ENCODE results near the gene MAD1L1.

The MAD1L1 gene

DNA sequence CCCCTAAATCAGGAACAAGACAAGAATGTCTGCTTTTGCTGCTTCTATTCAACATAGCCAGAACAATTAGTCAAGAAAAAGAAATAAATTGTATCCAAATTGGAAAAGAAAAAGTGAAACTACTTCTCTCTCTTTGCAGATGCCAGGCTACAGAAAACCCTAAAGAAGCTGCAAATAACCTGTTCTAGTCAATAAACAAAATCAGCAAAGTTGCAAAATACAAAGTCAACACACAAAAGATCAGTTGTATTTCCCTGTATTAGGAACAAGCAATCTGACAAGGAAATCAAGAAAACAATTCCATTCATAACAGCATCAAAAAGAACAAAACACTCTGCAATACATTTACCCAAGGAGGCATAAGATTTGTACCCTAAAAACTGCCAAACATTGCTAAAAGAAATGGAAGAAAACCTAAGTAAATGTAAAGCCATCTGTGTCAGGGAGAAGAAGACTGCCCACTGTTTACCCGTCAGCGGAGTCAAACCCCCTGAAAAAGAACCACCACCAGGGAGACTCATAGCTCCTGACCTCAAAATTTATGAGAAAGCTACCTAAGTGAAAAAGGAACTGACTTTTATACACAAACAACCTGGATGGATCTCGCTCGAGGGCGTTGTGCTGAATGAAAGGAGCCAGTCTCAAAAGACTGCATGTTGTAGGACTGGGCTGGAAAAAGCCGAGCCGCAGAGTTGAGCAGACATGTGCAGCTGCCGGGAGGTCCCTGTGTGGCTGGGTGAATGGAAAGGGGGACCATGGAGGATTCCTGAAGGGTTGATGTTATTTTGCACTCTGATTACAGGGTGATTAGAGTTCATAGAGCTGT, 263.1 kb downstream of the MAD1L1 start:
- no peak for DNase-seq (ENCODE audit: low spot score)

DNA sequence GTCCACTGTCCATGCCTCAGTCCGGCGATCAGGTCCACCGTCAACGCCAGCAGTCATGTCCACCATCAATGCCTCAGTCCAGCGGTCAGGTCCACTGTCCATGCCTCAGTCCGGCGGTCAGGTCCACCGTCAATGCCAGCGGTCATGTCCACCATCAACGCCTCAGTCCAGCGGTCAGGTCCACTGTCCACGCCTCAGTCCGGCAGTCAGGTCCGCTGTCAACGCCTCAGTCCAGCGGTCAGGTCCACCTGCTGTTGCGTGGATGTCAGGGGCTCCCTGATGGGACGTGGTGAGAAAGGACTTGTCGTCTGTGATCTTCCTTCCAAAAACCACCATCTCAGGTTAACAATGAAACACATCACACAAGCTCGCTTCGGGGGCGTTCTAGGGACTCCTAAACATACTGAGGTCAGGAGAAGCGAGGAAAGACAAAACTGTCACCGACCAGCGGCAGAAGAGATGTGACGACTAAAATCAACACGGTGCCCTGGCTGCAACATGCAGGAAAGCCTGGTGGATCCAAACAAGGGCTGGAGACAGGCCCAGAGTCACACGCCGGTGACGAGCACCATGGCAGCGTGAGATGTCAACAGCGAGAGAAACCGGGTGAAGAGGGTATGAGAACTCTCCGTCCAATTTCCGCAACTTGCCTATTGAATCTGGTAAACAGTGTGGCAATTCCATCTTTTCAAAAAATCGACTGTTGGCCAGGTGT, 264.2 kb downstream of the MAD1L1 start:
- no peak for DNase-seq (ENCODE audit: low spot score)

DNA sequence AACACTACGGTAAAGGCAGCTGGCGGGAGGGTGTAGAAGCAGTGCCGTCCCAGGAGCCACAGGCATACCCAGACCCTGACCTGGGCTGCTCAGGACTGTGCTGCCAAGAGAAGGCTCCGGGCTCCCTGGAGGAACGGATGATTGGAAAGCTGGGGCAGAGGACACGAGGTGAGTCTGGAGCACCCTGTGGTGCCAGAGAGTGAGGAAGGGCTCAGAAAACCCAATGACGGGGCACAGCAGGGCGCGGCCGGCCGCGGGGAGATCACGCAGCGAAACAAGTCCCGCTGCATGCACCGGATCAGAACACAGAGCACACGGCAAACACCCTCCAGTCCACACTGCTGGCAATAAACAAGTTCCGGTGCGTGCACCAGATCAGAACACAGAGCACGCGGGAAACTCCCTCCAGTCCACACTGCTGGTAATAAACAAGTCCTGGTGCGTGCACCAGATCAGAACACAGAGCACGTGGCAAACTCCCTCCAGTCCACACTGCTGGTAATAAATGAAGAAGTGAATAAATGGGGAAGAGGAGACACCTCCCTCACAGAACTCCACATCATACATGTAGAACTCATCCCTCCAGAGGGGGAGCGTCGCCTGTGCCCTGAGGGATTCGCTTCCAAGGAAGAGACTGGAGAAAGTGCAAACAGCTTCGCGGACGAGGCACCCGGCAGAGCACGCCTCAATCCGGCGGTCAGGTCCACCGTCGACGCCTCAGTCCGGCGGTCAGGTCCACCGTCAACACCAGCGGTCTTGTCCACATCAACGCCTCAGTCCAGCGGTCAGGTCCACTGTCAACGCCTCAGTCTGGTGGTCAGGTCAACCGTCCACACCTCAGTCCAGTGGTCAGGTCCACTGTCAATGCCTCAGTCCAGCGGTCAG, 265.0 kb downstream of the MAD1L1 start:
- no peak for DNase-seq (ENCODE audit: low spot score)

DNA sequence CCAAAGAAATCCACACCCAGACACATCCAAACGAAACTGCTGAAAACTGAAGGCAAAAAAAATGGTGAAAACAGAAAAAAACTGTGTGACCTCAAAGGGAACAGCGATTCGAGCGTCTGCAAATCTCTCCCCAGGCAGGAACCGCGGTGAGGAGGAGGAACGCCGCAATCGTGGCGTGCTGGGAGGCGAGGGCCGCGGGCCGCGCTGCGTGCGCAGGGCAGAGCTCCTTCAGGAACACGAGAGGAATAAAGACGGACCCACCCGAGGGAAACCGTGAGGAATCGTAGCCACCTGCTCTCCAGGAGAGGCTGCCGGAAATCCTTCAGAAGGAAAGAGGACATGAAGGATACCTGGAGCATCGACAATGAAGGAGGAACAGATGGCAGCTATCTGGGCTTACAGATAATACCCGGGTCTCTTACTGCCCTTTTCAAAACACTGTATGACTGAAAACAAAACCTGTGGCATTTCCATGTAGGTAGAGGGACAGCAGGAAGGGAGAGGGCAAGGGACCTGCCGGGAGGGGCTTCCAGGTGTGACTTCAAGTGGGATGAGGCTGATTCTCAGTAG, 266.0 kb downstream of the MAD1L1 start:
- DNase-seq (ENCODE audit: low spot score) = no peak

DNA sequence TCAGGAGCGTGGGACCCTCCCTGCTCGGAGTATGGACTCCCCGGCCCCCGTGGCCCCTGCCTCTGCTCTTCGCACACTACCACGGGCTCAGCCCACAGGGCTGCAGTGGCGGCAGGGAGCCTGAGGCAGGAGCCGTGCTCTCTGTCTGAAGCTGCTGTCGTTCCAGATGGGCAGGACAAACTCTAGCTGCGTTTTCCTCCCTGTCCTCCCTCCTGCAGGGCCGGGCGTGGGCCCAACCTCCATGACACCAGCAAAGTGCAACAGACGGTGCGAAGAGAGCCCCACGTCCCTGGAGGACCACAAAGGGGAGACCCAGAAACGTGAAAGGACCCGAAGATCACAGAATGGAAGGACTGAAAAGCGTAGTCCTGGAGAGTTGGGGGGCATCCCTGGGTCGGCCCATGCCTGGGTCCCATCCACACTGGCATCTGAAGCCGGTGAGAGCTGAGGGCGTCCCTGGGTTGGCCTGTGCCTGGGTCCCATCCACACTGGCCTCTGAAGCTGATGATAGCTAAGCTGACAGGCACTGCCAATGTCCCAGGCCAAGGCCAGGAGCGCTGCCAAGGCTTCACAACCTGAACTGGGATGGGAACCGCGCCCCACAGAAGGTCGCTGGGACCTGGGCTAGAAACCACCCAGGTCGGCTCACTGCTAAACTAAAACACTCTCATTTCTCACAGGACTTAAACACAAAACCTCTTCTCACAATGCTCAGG, 267.0 kb downstream of the MAD1L1 start:
- no peak for DNase-seq (ENCODE audit: low spot score)

DNA sequence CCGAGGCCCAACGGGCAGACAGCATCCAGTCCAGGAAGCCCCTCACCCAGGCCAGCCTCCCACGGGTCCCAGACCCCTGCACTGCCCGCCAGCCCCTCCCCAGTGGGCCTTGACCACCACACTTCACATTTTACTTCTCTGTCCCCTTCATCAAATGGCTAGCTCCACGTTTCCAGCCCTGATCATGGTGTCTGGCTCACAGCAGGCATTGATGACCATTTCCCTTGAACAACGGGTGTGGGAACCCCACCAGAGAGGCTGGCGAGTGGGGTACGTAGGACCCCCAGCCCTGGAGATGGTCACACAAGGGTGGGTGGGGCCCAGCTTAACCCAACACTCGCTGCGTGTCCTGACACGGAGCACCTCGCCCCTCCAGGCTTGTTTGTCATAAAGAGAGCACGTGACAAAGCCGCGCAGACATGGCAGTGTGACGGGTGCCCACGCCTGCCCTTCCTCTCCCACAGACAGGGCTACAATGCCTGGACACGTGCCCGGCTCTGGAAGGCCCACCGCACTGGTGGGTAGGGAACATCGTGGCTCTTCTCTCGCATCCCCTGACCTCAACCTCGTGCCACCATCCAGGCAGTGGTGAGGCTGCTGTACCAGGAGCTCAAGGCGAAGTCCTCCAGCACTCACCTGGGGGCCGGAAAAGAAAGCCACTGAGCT, 267.7 kb downstream of the MAD1L1 start:
- DNase-seq (ENCODE audit: low spot score) = no peak

DNA sequence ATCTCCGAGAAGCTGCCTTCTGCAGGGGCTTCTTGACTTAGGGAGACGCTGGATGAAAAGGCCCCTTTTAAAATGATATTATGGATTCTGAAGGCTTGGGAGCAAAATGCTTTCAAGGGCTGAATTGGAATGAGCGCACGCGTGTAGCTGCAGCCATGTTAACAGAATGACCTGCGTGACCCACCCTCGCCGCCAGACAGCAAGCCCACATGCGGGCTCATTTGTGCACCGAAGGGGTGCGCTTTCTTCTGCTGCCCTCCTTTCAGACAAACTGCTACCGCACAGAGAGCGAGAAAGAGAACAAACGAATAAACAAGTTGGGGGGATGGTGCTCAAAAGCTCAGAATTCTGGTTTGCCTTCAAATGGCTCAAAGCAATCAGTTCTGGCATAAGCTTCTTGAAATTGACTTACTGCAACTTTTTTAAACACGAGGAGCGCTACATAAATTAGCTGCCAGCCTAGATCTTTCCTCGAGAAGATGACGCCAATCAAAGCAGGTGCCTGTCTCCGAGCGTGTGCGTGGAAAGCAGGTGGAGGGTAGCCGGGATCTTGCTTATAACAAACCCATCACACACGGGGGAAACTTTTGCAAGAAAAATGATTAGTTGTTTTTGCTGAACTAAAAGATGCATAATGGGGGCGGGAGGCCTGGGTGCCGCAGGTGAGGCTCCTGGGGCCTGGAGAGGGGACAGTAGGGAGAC, 268.4 kb downstream of the MAD1L1 start:
- DNase-seq (ENCODE audit: low spot score) = no peak

DNA sequence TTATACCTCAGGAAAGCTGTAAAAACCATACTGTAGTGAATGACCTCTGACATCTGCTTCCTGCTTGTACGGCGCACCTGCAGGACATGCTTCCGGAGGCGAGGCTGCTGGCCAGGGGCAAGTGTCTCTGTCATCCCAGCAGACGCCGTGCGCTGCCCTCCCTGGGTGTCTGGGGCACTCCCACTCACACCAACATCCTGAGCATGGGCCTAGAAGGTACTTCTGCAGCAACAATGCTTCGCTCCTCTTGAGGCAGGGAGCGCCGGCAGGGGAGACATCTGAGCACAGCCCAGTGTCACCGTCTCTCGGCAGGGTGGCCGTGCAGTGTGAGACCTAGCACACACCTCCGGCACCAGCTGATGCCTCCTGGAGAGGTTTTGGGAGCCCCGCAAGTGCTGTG, 269.2 kb downstream of the MAD1L1 start:
- DNase-seq (ENCODE audit: low spot score) = no peak

DNA sequence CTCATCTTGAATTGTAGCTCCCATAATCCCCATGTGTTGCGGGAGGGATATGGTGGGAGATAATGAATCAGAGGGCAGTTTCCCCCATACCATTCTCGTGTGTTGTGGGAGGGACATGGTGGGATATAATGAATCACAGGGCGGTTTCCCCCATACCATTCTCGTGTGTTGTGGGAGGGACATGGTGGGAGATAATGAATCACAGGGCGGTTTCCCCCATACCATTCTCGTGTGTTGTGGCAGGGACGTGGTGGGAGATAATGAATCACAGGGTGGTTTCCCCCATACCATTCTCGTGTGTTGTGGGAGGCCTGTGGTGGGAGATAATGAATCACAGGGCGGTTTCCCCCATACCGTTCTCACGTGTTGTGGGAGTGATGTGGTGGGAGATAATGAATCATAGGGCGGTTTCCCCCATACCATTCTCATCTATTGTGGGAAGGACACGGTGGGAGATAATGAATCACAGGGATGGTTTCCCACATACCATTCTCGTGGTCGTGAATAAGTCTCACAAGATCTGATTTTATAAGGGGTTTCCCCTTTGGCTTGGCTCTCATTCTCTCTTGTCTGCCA, 271.0 kb downstream of the MAD1L1 start:
- peak; percentile 94 for DNase-seq (ENCODE audit: low spot score)

DNA sequence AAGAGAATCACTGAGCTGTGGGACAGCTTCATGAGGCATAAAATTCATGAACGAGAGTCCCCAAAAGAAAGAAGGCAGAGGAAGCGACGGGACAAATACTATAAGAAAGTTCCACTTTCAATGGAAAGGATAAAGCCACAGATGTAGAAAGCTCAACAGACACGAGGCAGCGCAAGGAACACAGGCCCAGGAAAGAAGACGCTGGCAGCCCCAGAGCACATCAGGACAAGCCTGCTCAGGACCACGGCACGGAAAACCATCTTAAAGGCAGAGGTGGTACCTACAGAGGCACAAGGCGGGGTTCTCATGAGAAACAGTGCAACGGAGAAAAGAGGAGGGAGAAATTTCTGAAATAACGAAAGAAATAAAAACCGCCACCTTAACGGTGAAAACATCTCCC, 273.4 kb downstream of the MAD1L1 start:
- no peak for DNase-seq (ENCODE audit: low spot score)

DNA sequence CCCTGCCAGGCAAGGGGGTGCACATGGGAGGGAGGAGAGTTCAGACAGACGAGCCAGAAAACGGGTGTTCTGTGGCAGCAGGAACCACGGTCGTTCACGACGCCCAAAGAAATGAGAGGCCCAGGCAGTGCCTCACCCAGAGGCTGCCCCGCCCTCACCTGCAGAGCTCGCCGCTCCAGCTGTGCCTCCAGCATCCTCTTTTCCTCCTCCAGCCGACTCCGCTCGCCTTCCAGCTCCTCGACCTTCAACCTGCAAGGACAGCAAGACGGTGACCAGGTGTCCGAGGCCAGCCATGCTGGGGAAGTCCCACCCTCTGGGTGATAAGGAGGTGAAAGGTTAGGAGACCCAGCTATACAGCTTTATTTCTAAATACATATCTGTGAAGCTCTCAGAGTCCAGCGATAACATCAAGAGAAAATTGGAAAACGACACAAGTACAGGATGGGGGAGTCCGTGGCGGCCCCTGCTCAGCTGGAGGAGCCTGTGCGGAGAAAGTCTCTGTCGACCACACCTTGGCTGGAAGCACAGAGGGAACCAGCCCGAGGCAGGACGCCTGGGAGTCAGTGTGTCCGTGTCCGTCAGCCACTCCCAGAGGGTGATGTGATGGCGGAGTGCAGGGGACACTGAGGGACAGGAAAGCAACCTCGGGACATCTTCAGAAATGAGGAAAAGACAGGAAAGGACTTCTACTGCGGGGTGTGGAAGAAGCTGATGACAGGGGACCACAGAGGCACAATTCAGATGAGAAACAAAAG, 275.1 kb downstream of the MAD1L1 start:
- no peak for DNase-seq (ENCODE audit: low spot score)

DNA sequence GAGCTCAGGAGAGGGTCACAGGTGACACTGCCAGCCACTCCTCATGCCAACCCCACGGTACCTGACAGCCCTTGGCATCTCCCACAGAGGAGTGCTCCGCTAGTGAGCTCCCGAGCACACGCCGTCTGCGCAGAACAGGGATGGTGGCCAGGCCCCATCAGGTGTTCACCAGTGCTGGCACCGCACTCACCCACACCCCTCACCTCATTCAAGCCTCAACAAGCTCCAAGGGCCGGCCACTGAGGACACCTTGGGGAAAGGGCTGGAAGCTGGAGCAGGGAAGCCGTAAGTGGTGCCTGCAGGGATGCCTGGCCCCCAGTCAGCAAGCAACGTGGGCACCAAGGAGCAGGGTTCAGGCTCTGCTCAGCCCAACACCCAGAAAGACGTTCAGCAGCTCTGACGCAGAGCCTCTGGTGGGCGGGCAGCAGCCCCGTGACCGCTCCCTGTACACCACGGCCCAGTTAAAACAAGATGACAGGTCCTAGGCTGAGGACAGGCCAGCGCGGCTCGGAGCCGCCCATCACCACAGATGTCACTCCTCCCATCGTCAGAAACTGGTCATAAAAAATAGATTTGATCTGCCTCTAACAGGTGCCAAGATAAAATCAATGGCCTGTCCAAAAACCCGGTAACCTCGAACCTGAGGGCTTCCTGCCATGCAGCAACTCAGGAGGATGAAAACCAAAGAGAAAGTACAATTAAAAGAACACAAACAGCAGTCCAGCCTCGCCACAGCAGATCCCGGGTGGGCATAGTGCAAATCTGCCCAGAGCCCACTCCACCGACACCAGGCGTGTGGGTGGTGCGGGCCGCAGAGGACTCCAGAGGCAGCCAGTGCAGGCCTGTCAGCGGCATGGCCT, 275.9 kb downstream of the MAD1L1 start:
- no peak for DNase-seq (ENCODE audit: low spot score)

DNA sequence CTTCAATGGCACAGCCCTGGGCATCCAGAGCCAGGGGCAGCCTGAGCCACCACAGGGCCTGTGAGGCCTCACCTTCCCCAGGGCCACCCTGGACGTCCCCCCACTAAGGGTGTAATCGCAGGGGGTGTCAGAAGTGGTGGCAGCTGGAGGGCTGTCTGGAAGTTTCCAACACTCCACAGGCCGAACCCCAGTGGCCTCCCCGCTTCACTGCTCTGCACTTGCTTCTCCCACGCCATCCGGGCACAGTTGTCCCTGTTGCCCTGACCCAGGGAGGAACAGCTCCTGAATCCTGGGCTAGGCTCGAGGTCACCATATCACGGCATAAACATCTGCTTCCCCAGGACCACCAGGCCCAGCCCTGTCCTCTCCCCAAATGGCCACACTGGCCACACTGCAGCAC, 276.6 kb downstream of the MAD1L1 start:
- no peak for DNase-seq (ENCODE audit: low spot score)

DNA sequence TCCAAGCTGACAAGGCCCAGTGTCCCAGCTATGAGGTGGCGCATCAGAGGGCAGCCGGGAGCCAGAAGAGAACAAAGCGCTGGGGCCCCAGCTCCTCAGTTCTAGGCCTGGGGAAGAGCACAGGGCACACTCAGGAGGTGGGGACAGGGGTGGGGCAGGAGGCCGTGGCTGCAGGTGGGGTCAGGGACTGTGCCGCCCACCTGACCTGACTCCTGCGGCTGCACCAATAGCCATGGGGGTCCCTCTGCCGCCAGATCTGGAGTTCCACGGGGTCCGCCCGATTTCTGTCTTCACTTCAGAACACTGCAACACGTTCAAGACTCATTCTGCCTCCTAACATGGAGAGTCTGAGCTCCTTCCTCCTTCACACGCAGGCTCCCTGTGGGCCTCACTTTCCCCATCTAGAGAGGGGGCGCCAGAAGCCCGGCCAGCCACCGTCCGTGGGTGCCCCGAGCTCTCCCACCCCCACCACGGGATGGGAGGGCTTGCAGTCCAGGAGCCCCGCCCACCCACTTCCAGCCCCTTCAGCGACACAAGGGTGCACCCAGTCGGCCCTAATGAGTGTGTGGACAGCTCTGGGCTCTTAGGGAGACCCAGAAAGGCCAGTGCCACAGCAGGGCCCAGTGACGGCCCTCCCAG, 278.3 kb downstream of the MAD1L1 start:
- no peak for DNase-seq (ENCODE audit: low spot score)

DNA sequence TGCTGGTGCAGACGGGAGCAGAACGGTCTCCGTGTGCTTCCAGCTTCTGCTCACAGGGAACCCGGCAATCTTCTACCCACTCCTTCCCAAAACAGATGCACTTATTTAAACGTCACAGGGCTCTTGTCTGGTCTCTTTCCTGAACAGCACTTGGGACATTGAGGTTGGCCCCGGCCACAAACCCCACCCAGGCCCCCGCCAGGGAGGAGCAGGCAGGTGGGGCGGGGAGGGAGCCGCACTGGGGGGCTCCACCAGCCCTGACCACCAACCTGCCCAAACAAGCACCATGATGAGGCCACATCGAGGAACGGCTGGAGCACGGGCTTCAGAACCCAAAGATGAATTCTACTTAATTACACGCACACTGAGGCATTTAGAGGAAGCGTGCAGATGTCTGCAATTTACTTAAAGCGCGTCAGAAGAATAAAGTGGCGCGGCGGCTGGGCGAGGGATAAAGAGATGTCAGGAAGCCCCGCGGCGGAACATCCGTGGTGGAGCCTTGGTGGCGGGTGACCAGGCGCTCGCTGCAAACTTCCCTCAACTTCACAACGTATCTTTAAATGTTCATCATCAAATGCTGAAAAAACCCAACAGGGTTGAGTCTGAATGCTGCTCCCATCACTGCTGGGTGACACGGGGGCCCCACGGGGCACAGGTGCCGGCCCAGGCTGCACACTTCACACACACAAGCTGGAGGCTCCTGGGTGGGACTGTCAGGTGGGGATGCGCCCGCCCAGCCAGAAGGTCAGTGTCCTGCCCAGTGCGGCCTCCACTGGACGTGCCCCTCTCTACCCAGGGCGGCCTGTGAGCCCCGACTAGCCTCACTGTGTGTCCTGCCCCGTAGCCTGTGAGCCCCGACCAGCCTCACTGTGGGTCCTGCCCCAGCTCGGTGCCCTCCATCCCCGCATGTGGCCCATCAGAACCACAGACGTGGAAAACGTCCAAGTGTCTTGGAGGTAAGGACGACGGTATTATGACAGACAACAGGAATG, 279.2 kb downstream of the MAD1L1 start:
- no peak for DNase-seq (ENCODE audit: low spot score)

DNA sequence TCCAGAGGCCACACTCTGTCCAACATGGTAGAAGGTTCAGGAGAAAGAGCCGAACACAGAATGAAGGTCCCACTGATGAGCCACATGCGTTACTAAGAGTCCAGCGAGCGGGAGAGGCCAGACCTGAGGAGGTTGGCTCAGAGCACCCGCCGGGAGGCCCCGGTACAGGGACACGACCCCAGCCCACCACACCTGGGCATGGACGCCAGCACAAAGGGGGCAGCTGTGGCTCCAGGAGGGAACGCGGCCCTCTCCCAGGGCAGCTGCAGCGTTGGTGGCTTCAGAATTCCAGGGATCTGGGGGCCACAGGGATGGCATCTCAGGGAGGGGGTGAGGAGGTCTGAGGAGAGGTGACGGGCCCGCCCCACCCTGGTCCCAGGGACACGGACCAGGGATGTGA, 280.0 kb downstream of the MAD1L1 start:
- DNase-seq (ENCODE audit: low spot score) = no peak

Measured in SW480 (cell line).